Activated CD8-positive, alpha-beta memory T cell treated with anti-CD3 and anti-CD28 coated beads for 48 hours (primary cell): Measurements from ENCODE around the gene SLC4A3.
"Not testable (repeated sequence)": the region's sequence is repeated elsewhere in the genome, so short reads cannot be mapped to it uniquely, and the experiment has no call there.

Source experiments
- DNase-seq, 3 experiments: peaks; one replicate each; pipeline ENCODE4 v3.0.0-alpha.2; 2020; ENCODE audit warnings: low read depth in 2 of 3, low spot score in 2 of 3

SLC4A3 gene

DNA sequence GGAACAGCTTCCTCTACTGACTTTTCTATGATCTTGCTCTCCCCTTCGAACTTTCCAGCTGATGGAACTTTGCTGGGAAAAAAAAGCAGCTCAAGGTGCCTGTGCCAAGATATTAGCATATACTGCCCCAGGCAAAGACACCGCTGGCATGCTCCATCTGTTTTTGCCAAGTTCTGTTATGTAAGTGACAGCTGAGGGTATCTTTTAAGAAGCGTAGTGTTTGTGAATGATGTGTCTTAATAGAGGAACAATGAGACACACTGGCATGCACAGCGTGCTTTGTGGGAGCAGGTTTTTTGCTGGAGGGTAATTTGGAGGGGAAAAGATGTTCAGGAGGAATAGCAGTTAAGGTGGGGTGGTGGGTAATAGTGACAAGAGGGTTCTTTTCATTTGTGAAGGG is 47.8 kb downstream of the SLC4A3 start:
- no peak for DNase-seq

- no peak for DNase-seq
Observed at GRCh38 chr2:219676586-219676985, 49.2 kb downstream of the SLC4A3 start.

- no peak for DNase-seq
Observed at GRCh38 chr2:219679041-219679440, 51.6 kb downstream of the SLC4A3 start.

GRCh38 chr2:219679571-219679970 is 52.1 kb downstream of the SLC4A3 start:
- no peak for DNase-seq

DNA sequence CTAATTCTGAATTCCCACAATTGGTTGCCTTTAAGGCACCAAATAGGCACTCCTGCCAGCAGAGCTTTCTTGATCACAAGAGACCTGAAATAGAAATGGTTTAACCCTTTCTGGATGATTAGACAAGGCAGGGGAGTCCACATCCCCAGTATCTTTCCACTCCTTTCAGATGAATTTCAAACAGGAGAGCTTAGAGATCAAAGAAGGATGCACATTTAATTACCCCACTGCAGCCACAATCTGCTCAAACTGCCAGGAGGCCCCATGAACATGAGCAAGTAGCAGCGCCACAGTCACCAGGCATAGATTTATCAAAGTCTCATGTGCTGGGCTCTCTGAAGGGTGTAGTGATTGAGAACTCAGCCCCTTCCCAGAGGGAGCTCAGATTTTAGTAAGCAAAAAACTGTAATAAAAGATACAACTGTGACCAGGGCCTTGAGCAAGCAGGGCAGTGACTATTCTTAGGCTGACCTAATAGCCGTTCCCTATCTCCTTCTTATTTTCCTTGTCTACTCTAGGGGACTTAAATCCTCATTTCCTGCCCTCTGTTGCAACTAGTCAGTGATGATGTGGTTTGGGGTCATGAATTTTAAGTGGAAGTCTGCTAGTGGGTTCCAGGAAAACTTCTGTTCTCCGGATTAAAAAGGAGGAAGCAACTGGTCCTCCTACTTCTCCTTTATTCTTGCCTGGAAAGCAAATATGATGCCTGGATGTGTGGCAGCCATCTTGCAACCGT is 53.7 kb downstream of the SLC4A3 start:
- no peak for DNase-seq

DNA sequence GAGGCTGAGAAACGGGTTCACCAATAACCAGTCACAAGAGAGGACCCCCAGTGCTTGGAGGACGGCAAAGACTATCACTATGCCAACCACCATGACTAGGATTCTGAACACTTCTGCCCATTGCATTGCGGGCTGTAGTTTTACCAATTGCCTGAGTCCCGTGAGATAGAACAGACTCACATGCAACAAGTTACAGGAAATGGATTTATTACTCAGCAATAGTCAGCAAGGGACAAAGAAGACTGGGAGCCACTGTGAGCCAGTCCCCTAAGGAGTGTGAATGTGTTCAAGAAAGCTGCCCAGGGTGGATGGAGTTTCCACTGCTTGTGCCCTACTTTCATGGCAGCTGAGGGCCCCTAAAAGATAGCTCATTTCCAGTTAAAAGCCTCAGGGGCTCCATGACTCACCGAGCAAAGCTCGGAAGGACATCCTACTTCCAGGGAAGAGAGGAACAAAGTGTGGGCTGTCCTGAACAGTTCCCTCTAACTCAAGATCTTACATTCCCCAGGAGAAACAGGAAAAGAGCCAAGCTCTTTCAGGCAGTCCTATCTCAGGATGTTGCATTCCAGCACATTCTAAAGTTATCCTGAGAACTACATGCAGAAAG is 54.4 kb downstream of the SLC4A3 start:
- no peak for DNase-seq

- not testable (repeated sequence) for DNase-seq
Observed at GRCh38 chr2:219683474-219683873, 56.0 kb downstream of the SLC4A3 start.

DNA sequence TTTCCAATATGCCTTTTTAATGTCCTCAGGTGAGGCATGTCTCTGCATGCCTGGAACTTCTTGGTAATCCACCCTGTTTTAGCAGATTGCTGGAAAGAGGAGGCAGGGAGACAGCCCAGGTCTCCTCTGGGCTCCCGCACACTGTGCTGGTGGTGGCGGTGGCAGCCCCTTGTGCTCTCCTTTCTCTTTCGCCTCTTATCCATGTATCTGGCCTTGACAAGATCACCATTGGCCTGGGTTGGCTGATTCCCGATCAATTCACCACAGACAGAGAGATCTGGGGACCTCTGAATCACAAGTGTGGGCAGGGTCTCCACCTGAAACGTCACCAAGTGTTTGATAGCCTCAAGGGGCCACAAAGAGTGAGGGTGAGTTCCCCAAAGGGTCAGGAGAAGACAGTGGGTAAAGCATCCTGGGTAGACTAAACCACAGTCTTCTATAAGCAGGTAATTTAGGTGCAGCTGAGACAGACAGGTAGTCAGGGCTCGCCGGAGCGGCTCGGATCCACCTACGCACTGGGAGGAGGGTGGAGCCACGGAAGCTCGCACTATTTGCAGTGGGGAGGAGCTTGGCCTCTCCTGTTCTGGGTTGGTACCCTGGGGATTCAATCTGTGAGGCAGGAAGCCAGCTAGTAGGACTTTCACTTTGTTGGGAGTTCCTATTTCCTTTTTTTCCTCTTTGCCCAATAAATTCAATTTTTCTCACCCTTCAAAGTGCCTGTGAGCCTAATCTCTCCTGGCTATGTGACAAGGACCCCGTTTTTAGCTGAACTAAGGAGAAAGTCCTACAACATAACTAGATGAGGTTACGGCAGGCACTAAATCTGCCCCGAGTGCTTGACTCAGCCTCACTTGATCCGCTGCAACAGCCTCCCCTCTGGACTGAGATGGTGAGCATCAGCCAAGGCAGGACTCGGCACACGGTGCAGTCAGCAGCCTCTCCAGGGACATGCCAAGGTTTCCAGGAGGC is 57.6 kb downstream of the SLC4A3 start:
- DNase-seq: peak in 1 of 3 experiments; percentile 6

- no peak for DNase-seq
Observed at GRCh38 chr2:219687272-219687671, 59.8 kb downstream of the SLC4A3 start.

DNA sequence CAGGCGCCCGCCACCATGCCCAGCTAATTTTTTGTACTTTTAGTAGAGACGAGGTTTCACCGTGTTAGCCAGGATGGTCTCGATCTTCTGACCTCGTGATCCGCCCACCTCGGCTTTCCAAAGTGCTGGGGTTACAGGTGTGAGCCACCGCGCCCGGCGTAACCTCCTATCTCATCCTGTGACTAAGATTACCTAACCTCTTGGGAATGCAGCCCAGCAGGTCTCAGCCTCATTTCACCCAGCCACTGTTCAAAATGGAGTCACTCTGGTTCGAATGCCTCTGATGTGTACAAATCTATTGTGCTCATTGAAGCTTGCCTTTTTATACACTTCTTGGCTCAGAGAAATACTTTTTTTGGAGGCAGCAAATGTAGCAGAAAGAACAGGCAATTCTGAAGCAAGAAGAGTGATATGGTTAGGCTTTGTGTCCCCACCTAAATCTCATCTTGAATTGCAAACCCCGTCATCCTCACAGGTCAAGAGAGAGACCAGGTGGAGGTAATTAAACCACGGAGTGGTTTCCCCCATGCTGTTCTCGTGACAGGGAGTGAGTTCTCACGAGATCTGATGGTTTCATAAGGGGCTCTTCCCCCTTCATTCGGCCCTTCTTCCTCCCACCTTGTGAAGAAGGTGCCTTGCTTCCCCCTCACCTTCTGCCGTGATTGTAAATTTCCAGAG is 60.6 kb downstream of the SLC4A3 start:
- no peak for DNase-seq

DNA sequence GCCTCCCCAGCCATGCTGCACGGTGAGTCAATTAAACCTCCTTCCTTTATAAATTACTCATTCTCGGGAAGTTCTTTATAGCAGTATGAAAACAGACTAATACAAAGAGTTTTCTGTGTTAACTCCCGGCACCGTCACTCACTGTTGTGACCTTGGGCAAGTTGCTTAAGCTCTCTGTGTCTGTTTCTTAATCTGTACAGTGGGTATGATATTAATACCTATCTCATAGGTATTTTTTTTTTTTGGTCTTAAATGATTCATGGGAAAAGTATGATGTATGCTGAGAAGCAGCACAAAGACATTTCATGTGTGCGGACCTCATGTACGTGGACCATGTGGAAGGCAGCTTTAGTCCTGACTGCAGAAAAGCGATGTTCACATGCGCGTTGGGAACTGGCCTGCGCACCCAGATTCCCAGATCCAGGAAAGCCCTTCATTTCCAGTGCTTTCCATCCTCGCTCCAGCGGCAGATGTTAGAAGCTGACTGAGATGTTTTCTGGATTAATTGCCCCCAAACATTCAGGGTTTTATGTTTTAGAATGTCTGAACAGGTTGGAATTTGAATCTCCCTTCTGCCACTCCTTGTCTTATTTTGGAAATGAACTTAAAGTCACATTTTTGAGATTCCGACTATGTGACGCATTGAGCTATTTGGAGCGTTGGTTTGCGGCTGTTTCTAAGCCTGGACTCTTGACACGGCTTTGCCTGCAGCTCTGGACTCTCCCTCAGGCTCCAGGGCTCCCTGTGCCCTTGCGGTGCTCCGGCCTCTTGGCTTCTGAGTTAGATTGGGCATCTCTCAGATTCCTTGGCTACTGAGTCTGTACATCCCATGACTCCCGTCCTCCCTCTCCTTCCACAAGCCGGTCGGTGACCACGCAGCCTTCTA is 61.4 kb downstream of the SLC4A3 start:
- DNase-seq: no peak

- DNase-seq: peak in 1 of 3 experiments; percentile 18
Observed at GRCh38 chr2:219689676-219690628, 62.5 kb downstream of the SLC4A3 start.

GRCh38 chr2:219691571-219691970 is 64.1 kb downstream of the SLC4A3 start:
- DNase-seq: no peak
